Sigmoid colon (tissue), 7 donors: ENCODE measurements around the gene EXO1. TPM values are rescaled to one million over a fixed set of nuclear protein-coding genes. Genes with fewer than 3 reads are reported as not detected.
"Not testable (repeated sequence)": the region's sequence is repeated elsewhere in the genome, so short reads cannot be mapped to it uniquely, and the experiment has no call there.

Experiments used
- DNase-seq: peaks from one replicate; pipeline ENCODE4 v3.0.0-alpha.2; 2019
- H3K27ac ChIP-seq, 4 donors: fragments of 200-600 bp; sonication (generic); one replicate each; pipeline ENCODE4 v1.5.1; 2016 to 2019; ENCODE audit warnings: mild to moderate bottlenecking in 1 of 4
- H3K27me3 ChIP-seq, 3 donors: fragments of 200-600 bp; sonication (generic); one replicate each; pipeline ENCODE4 v1.5.1; 2019; ENCODE audit warnings: mild to moderate bottlenecking in 1 of 3
- H3K36me3 ChIP-seq, 4 donors: fragments of 200-600 bp; sonication (generic); one replicate each; pipeline ENCODE4 v1.5.1; 2016 to 2019
- H3K4me1 ChIP-seq, 4 donors: fragments of 200-600 bp; sonication (generic); one replicate each; pipeline ENCODE4 v1.5.1; 2017 to 2019
- H3K4me3 ChIP-seq, 4 donors: fragments of 200-600 bp; sonication (generic); one replicate each; pipeline ENCODE4 v1.5.1; 2017 to 2019; ENCODE audit warnings: mild to moderate bottlenecking in 2 of 4, moderate library complexity in 1 of 4
- H3K9me3 ChIP-seq, 4 donors: fragments of 200-600 bp in 3 of 4; sonication (generic) in 3 of 4; one replicate each; pipeline versions ENCODE4 v1.5.1 to v1.6.1; 2013 to 2019
- EP300 ChIP-seq, 4 donors: sonication (generic); formaldehyde crosslinking; IDR thresholded peaks; one replicate each; pipeline ENCODE4 v1.6.1; 2017; ENCODE audit warnings: antibody characterized with exemption in 4 of 4
- POLR2A ChIP-seq, 2 donors: fragments of 450-650 bp; IDR thresholded peaks; one replicate each; pipeline ENCODE4 v1.6.1; 2016; ENCODE audit warnings: antibody characterized with exemption in 2 of 2, mild to moderate bottlenecking in 2 of 2, moderate library complexity in 2 of 2
- POLR2AphosphoS5 ChIP-seq, 4 donors: sonication (generic); formaldehyde crosslinking; IDR thresholded peaks; one replicate each; pipeline ENCODE4 v1.6.1; 2017; ENCODE audit warnings: antibody characterized with exemption in 4 of 4
- WGBS, 2 donors: extraction: QIAGEN DNeasy Blood & Tissue Kit; methylation state at CpG; one replicate each; pipeline ENCODE4 v1.1.7; 2013; 5-methylcytosine and 5-hydroxymethylcytosine counted together
- intact Hi-C: fragments of 100-400 bp; cut with DNase I; formaldehyde crosslinking; loops from one replicate; pipeline ENCODE4 v1.15.1; 2023
- polyA plus RNA-seq, 3 donors: library from polyadenylated mRNA; stranded (reverse); fragments of 200-250 nt; gene quantifications; one replicate each; pipeline ENCODE4 v1.2.3, GENCODE V29; 2013
- total RNA-seq, 4 donors: library from RNA; depleted of rRNA; stranded (reverse); fragments of >200 nt; gene quantifications; one replicate each; pipeline ENCODE4 v1.1.0, GENCODE V29; 2016
- TF ChIP-seq, protein P1 (sequence below), 4 experiments: fragments of 450-650 bp in 3 of 4; fragments of 200-600 bp in 1 of 4; IDR thresholded peaks; one replicate each; pipeline ENCODE4 v1.5.1; 2016 to 2019; ENCODE audit warnings: antibody characterized with exemption in 4 of 4, mild to moderate bottlenecking in 3 of 4, moderate library complexity in 2 of 4
- donor health status: healthy with polysubstance abuse.
- donor health status: Bipolar disorder and iron deficiency.
- donor health status: healthy.

EXO1 gene
- under 1 TPM in 2 of 4 donors, not detected in 2; 0.27 to 0.71 TPM for total RNA-seq
- 1 to 10 TPM in 2 of 3 donors, under 1 TPM in 1; under 0.01 to 3.4 (median 1.6) TPM for polyA plus RNA-seq

DNA sequence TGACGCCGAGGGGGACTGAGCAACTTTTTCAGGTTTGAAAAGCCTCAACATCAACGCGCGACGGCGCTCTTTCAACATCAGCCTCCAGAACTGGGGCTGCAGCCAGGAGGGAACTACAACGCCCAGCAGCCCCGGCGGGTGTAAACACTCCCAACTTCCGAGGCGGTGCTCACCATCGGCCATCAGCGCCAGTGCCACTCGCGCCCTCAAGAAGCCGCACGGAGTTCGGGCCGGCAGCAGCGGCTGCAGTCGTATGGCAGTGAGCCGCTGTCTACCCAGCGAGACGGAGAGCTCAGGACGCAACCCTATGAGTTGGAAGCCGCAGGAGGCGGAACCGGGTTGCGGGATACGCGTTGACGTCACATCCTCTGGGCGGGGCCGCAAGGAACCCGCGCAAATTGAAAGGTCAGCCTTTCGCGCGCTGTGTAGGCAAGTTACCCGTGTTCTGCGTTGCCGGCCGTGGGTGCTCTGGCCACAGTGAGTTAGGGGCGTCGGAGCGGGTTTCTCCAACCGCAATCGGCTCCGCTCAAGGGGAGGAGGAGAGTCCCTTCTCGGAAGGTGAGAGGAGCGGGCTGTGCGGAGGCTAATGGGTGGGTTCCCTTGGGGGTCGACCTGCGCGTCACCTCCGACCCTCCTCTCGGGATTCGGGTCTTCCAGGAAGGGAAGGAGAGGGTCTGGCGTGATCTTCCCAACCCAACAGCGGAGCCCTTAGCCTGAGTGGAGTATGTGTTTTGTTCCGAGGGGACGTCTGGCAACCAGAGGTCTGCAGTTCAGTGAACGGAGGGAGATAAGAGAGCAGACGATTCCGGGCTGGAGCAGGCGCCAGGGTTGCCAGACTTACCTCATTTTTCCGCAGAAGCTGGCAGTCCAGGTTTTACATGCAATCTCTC, at the start of gene EXO1:
TSS of gene EXO1 (plus strand) at position 409 of the 890 bp plus-strand sequence. CDS start 2,222 bp downstream, outside the sequence.
- H3K27me3 ChIP-seq = no peaks in the 10 kb centered on the region
- no peaks in the 10 kb centered on the region for H3K36me3 ChIP-seq
- intact Hi-C loops = loop anchor here (5.0 kb wide), 2 partner anchors 206 to 236 kb away; partner anchors contain the start of genes CHML and OPN3
- peaks cover 0 to 12% (median 11%) of the 10 kb centered on the region in 4 donors for H3K4me1 ChIP-seq
- H3K4me3 ChIP-seq = peak within 1 kb of the TSS; percentile 72 to 89 (median 78)
- peak within 1 kb of the TSS; percentile 95 to 99 (median 96) for H3K27ac ChIP-seq
- 0% methylated on average over 68 of the region's 68 CpGs for WGBS, 2 donors
- H3K9me3 ChIP-seq = no peaks in the 10 kb centered on the region
- peak; percentile 92 for DNase-seq
- TF ChIP-seq POLR2AphosphoS5 (IDR thresholded peaks at IDR 0.05) = peak in 3 of 4 donors; percentile 43 to 54 (median 44)
- TF ChIP-seq POLR2A (IDR thresholded peaks at IDR 0.05) = no peak

DNA sequence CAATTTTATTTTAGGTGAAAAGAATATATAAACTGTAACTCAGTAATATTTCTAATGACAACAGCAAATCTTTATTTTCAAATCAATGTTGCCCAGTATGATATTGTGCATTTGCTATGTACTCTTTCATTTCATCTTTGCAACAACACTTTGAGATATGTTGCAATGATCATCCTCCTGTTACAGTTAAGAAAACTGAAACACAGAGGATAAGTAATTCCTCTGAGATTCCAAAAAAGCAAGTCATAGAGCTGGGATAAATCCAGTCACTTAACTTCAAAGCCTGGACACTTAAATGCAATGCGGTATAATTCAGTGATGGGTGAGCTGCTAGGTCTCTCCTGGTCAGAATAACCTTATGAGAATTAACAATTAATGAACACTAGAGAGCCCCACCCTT, 48.6 kb upstream of the EXO1 start:
- WGBS, 2 donors = 92 to 94% methylated on average over 1 of the region's 1 CpG
- Histone ChIP-seq H3K4me1 (no peaks in the 10 kb centered on the region), H3K36me3 (no peaks in the 10 kb centered on the region), H3K9me3 (no peaks in the 10 kb centered on the region), H3K4me3 (no peak overlapping the region), H3K27me3 (no peaks in the 10 kb centered on the region), H3K27ac (no peak overlapping the region)
- intact Hi-C loops = no loop called here
- TF ChIP-seq, protein P1, sequence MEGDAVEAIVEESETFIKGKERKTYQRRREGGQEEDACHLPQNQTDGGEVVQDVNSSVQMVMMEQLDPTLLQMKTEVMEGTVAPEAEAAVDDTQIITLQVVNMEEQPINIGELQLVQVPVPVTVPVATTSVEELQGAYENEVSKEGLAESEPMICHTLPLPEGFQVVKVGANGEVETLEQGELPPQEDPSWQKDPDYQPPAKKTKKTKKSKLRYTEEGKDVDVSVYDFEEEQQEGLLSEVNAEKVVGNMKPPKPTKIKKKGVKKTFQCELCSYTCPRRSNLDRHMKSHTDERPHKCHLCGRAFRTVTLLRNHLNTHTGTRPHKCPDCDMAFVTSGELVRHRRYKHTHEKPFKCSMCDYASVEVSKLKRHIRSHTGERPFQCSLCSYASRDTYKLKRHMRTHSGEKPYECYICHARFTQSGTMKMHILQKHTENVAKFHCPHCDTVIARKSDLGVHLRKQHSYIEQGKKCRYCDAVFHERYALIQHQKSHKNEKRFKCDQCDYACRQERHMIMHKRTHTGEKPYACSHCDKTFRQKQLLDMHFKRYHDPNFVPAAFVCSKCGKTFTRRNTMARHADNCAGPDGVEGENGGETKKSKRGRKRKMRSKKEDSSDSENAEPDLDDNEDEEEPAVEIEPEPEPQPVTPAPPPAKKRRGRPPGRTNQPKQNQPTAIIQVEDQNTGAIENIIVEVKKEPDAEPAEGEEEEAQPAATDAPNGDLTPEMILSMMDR (IDR thresholded peaks at IDR 0.05) = no peak
- TF ChIP-seq EP300 (IDR thresholded peaks at IDR 0.05) (no peak), POLR2AphosphoS5 (IDR thresholded peaks at IDR 0.05) (no peak), POLR2A (IDR thresholded peaks at IDR 0.05) (no peak)
- no peak for DNase-seq

DNA sequence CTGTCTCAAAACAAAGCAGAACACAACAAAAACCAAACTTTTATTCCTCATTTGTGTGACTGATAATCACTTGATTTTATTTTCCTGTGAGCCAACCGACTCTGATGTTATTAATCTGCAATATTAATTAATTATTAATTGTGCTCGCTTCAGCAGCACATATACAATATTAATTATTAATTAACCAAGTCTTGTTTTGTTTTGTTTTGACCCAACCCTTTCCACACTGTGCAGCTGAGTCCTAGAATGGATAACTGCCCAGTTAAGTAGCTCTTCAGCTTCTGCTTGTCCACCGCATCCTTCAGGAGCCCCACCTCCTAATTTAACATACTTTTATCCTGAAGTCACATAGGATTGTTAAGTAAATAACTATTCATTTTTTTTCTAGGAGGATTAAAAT, 47.4 kb upstream of the EXO1 start:
- Histone ChIP-seq H3K27ac (no peak overlapping the region), H3K4me3 (no peak overlapping the region), H3K9me3 (no peaks in the 10 kb centered on the region), H3K4me1 (no peaks in the 10 kb centered on the region), H3K36me3 (no peaks in the 10 kb centered on the region), H3K27me3 (no peaks in the 10 kb centered on the region)
- 57 to 78% methylated on average over 3 of the region's 3 CpGs for WGBS, 2 donors
- DNase-seq = no peak
- intact Hi-C loops = no loop called here
- TF ChIP-seq EP300 (IDR thresholded peaks at IDR 0.05) (no peak), POLR2AphosphoS5 (IDR thresholded peaks at IDR 0.05) (no peak), POLR2A (IDR thresholded peaks at IDR 0.05) (no peak)
- TF ChIP-seq, protein P1 (IDR thresholded peaks at IDR 0.05) = no peak

DNA sequence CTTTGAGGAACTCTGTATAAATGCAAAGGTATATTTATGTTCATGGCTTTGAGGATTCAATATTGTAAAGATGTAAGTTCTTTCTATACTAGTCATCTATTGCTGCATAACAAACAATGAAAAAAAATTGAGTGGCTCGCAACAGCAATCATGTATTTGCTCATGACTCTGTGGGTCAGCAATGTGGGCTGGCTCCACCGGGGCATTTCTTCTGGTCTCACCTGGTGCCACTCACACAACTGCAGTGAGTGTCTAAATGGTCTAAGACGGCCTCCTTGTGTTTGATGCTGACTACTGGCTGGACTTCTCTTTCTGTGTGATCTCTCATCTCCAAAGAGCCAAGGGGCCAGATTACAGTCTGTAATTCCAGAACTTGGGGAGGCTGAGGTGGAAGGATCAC, 45.1 kb upstream of the EXO1 start:
- no peaks in the 10 kb centered on the region for H3K9me3 ChIP-seq
- intact Hi-C loops = no loop called here
- H3K4me3 ChIP-seq = no peak overlapping the region
- 74 to 84% methylated on average over 3 of the region's 3 CpGs for WGBS, 2 donors
- no peak for DNase-seq
- H3K27ac ChIP-seq = no peak overlapping the region
- no peaks in the 10 kb centered on the region for H3K36me3 ChIP-seq
- TF ChIP-seq EP300 (IDR thresholded peaks at IDR 0.05) (no peak), POLR2AphosphoS5 (IDR thresholded peaks at IDR 0.05) (no peak), POLR2A (IDR thresholded peaks at IDR 0.05) (no peak)
- TF ChIP-seq, protein P1 (IDR thresholded peaks at IDR 0.05) = no peak
- H3K27me3 ChIP-seq = no peaks in the 10 kb centered on the region
- H3K4me1 ChIP-seq = no peaks in the 10 kb centered on the region

DNA sequence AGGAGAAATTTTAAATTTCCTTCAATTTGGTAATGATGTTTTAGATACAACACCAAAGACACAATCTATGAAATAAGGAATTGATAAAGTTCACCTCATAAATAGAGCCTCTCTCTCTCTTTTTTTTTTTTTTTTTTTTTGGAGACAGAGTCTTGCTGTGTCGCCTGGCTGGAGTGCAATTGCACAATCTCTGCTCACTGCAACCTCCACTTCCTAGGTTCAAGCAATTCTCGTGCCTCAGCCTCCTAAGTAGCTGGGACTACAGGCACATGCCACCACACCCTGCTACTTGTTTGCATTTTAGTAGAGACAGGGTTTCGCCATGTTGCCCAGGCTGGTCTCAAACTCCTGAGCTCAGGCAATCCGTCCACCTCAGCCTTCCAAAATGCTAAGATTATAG, 43.3 kb upstream of the EXO1 start:
- H3K9me3 ChIP-seq, intact Hi-C loops, H3K4me1 ChIP-seq, H3K36me3 ChIP-seq, H3K27ac ChIP-seq, H3K27me3 ChIP-seq, DNase-seq, H3K4me3 ChIP-seq: not testable (repeated sequence)
- WGBS, 2 donors = 79 to 82% methylated on average over 4 of the region's 4 CpGs
